Ovary (tissue), 9 donors: ENCODE data around the gene RIC1. TPM values are rescaled to one million over a fixed set of nuclear protein-coding genes. Genes with fewer than 3 reads are reported as not detected.
"Not testable (repeated sequence)": the region's sequence is repeated elsewhere in the genome, so short reads cannot be mapped to it uniquely, and the experiment has no call there.

Experiments
- DNase-seq, 5 donors: peaks; one replicate each; pipeline ENCODE4 v3.0.0-alpha.2; 2019 to 2020
- H3K27ac ChIP-seq, 2 donors: fragments of 200-600 bp; one replicate each; pipeline versions ENCODE4 v1.5.1 to v1.8.0; 2019 to 2022
- H3K27me3 ChIP-seq: fragments of 200-600 bp; one replicate; pipeline ENCODE4 v1.8.0; 2022
- H3K36me3 ChIP-seq: fragments of 200-600 bp; sonication (generic); one replicate; pipeline ENCODE4 v1.5.1; 2019
- H3K4me1 ChIP-seq: one replicate; pipeline ENCODE4 v1.8.1; 2013; ENCODE audit warnings: mild to moderate bottlenecking, moderate library complexity; ENCODE audit not compliant: insufficient read depth
- H3K4me3 ChIP-seq: fragments of 200-600 bp; sonication (generic); one replicate; pipeline ENCODE4 v1.5.1; 2017
- H3K9me3 ChIP-seq, 2 donors: fragments of 200-600 bp in 1 of 2; sonication (generic) in 1 of 2; one replicate each; pipeline versions ENCODE4 v1.5.1 to v1.8.1; 2013 to 2019; ENCODE audit warnings: mild to moderate bottlenecking in 1 of 2, moderate library complexity in 1 of 2
- CTCF ChIP-seq, 3 donors: fragments of 450-650 bp in 2 of 3; fragments of 200-600 bp in 1 of 3; IDR thresholded peaks; one replicate each; pipeline versions ENCODE4 v1.5.1 to v1.8.0; 2016 to 2022; ENCODE audit warnings: antibody characterized with exemption in 3 of 3, mild to moderate bottlenecking in 1 of 3
- EP300 ChIP-seq: sonication (generic); formaldehyde crosslinking; IDR thresholded peaks from one replicate; pipeline ENCODE4 v1.6.1; 2017; ENCODE audit warnings: antibody characterized with exemption
- POLR2A ChIP-seq: fragments of 450-650 bp; IDR thresholded peaks from one replicate; pipeline ENCODE4 v1.6.1; 2017; ENCODE audit warnings: antibody characterized with exemption, mild to moderate bottlenecking, moderate library complexity
- WGBS, 3 donors: extraction: QIAGEN DNeasy Blood & Tissue Kit in 1 of 3; methylation state at CpG; one replicate each; pipeline versions ENCODE4 v1.1.5 to v1.1.7; 2013 to 2017; 5-methylcytosine and 5-hydroxymethylcytosine counted together
- intact Hi-C, 4 donors: fragments of 100-400 bp; cut with DNase I; formaldehyde crosslinking; loops; one replicate each; pipeline versions ENCODE4 v1.11.0 to v1.15.1; 2022 to 2023
- polyA plus RNA-seq, 2 donors: library from polyadenylated mRNA; stranded (reverse); fragments of 200-250 nt in 1 of 2; fragments of 350-450 nt in 1 of 2; fragmentation: Illumina TruSeq in 1 of 2; extraction: RNeasy Lipid Tissue Mini Kit (QIAGEN cat#74804) in 1 of 2; gene quantifications; one replicate each; pipeline ENCODE4 v1.2.3, GENCODE V29; 2013 to 2014
- total RNA-seq, 7 donors: library from RNA; depleted of rRNA in 2 of 7; stranded (reverse); fragments of >200 nt in 2 of 7; fragmentation: NEBNext Ultra II Directional in 3 of 7; extraction: Animal tissue kit (Norgen Biotek cat#: 25700) in 3 of 7; gene quantifications; one replicate each; pipeline versions ENCODE4 v1.1.0 to v1.2.4, GENCODE V29; 2016 to 2023
- donor health status: DM: no; HTN: no; CAD: no; lungs with moderate emphysema.
- donor health status: DM: no; HTN: no; CAD: no.
- donor health status: Bipolar disorder and iron deficiency.
- donor health status: DM: yes; HTN: yes; CAD: no.
- donor health status: DM: no; HTN: no; CAD: no.
- donor health status: DM: yes; HTN: yes; CAD: no.

The RIC1 gene
- total and polyA plus RNA-seq, 9 donors, result 6.9 to 35.6 (median 18.0) TPM

- Histone ChIP-seq H3K27me3 (no peaks in the 10 kb centered on the region), H3K27ac (no peak overlapping the region), H3K4me3 (no peak overlapping the region), H3K36me3 (no peaks in the 10 kb centered on the region), H3K4me1 (no peaks in the 10 kb centered on the region), H3K9me3 (no peaks in the 10 kb centered on the region)
- 65 to 72% (median 70%) methylated on average over 3 of the region's 3 CpGs for WGBS, 3 donors
- intact Hi-C loops, result no loop called here
- TF ChIP-seq CTCF (IDR thresholded peaks at IDR 0.05), result no peak
- TF ChIP-seq POLR2A, result no peak
- no peak for TF ChIP-seq EP300
- DNase-seq, result no peak
Observed at GRCh38 chr9:5791870-5792269, 163.0 kb downstream of the RIC1 start.

GRCh38 chr9:5793812-5794211 is 164.9 kb downstream of the RIC1 start:
- TF ChIP-seq CTCF (IDR thresholded peaks at IDR 0.05), result no peak
- Histone ChIP-seq H3K9me3 (no peaks in the 10 kb centered on the region), H3K36me3 (no peaks in the 10 kb centered on the region), H3K27me3 (no peaks in the 10 kb centered on the region), H3K27ac (no peak overlapping the region), H3K4me1 (no peaks in the 10 kb centered on the region), H3K4me3 (no peak overlapping the region)
- intact Hi-C loops, result no loop called here
- 95 to 98% (median 96%) methylated on average over 1 of the region's 1 CpG for WGBS, 3 donors
- DNase-seq, result no peak

- Histone ChIP-seq H3K9me3 (no peaks in the 10 kb centered on the region), H3K4me1 (peaks cover 1% of the 10 kb centered on the region), H3K4me3 (no peak overlapping the region), H3K27ac (no peak overlapping the region), H3K27me3 (no peaks in the 10 kb centered on the region), H3K36me3 (no peaks in the 10 kb centered on the region)
- TF ChIP-seq POLR2A, result no peak
- intact Hi-C loops, result no loop called here
- no peak for DNase-seq
- WGBS, 3 donors, result 89 to 91% (median 91%) methylated on average over 2 of the region's 2 CpGs
Observed at GRCh38 chr9:5796298-5796697, 167.4 kb downstream of the RIC1 start.

GRCh38 chr9:5798581-5798980 is 169.7 kb downstream of the RIC1 start:
- H3K9me3 ChIP-seq, result no peaks in the 10 kb centered on the region
- no peak for DNase-seq
- TF ChIP-seq CTCF (IDR thresholded peaks at IDR 0.05), result no peak
- no peak for TF ChIP-seq EP300
- no peak for TF ChIP-seq POLR2A
- WGBS, 3 donors, result 51 to 60% (median 53%) methylated on average over 2 of the region's 2 CpGs
- no peaks in the 10 kb centered on the region for H3K36me3 ChIP-seq
- H3K27ac ChIP-seq, result no peak overlapping the region
- intact Hi-C loops, result no loop called here
- H3K4me1 ChIP-seq, result peaks cover 2% of the 10 kb centered on the region
- no peak overlapping the region for H3K4me3 ChIP-seq
- no peaks in the 10 kb centered on the region for H3K27me3 ChIP-seq

GRCh38 chr9:5799314-5799713 is 170.4 kb downstream of the RIC1 start:
- WGBS, 3 donors, result 4 to 9% (median 5%) methylated on average over 5 of the region's 5 CpGs
- no peaks in the 10 kb centered on the region for H3K9me3 ChIP-seq
- H3K4me3 ChIP-seq, result no peak overlapping the region
- peak in 1 of 5 donors; percentile 24 for DNase-seq
- H3K36me3 ChIP-seq, result no peaks in the 10 kb centered on the region
- H3K27ac ChIP-seq, result no peak overlapping the region
- no peaks in the 10 kb centered on the region for H3K27me3 ChIP-seq
- H3K4me1 ChIP-seq, result peaks cover 2% of the 10 kb centered on the region
- peak in 2 of 3 donors; percentile 52 to 64 for TF ChIP-seq CTCF (IDR thresholded peaks at IDR 0.05)
- TF ChIP-seq EP300, result no peak
- intact Hi-C loops, result no loop called here

GRCh38 chr9:5800378-5800777 is 171.5 kb downstream of the RIC1 start:
- not testable (repeated sequence) for H3K36me3 ChIP-seq, H3K27me3 ChIP-seq, H3K4me1 ChIP-seq, H3K27ac ChIP-seq, DNase-seq, H3K9me3 ChIP-seq, H3K4me3 ChIP-seq
- intact Hi-C loops, result loop anchor here in 1 of 4 donors (2.0 kb wide), 1 partner anchor 56 kb away; no protein-coding TSS in a partner anchor
- WGBS, 3 donors, result 70 to 74% (median 72%) methylated on average over 7 of the region's 7 CpGs
